PC-9 (cell line): Measurements from ENCODE around the gene CYP2C18. TPM values are rescaled to one million over a fixed set of nuclear protein-coding genes. Genes with fewer than 3 reads are reported as not detected.

ENCODE experiments used
- BruUV-seq: library from RNA; stranded (reverse); fragments of 400-500 nt; replicated peaks from 2 replicates; lab custom pipeline; 2021; lab: Mats Ljungman, UMichigan
- CTCF ChIA-PET: fragments of 300-600 bp; sonication (Branson Sonifier 250); formaldehyde crosslinking; loops from one replicate; lab custom pipeline; 2022; ENCODE audit warnings: antibody characterized with exemption; lab: Charles Lee
- POLR2A ChIA-PET: fragments of 300-600 bp; sonication (Branson Sonifier 250); formaldehyde crosslinking; loops from one replicate; lab custom pipeline; 2022; ENCODE audit warnings: antibody characterized with exemption; ENCODE audit not compliant: unreplicated experiment; lab: Charles Lee
- DNase-seq, 2 experiments: peaks; one replicate each; pipeline versions ENCODE4 v3.0.0 to v3.0.0-alpha.2; 2015 to 2022; ENCODE audit warnings: mixed read lengths in 1 of 2
- H2AFZ ChIP-seq: fragments of 200-600 bp; sonication (generic); 2 replicates; pipeline ENCODE4 v1.8.1; 2017; ENCODE audit warnings: antibody characterized with exemption
- H3F3A ChIP-seq: fragments of 200-600 bp; sonication (generic); 2 replicates; pipeline ENCODE4 v1.8.1; 2017; ENCODE audit warnings: antibody characterized with exemption, mild to moderate bottlenecking, low read depth; ENCODE audit not compliant: insufficient read depth
- H3K27ac ChIP-seq: fragments of 200-600 bp; sonication (generic); 2 replicates; pipeline ENCODE4 v1.6.1; 2016; ENCODE audit warnings: mixed run types
- H3K27me3 ChIP-seq: fragments of 200-600 bp; sonication (generic); 2 replicates; pipeline ENCODE4 v1.6.1; 2016; ENCODE audit warnings: low read depth, mixed run types; ENCODE audit not compliant: insufficient read depth
- H3K36me3 ChIP-seq: fragments of 200-600 bp; sonication (generic); 2 replicates; pipeline ENCODE4 v1.6.1; 2016; ENCODE audit warnings: low read depth, mixed run types
- H3K4me1 ChIP-seq: fragments of 200-600 bp; sonication (generic); replicated peaks from 2 replicates; pipeline ENCODE4 v1.6.1; 2016; ENCODE audit warnings: mixed run types; ENCODE audit not compliant: insufficient read depth
- H3K4me2 ChIP-seq: fragments of 200-600 bp; sonication (generic); 2 replicates; pipeline ENCODE4 v1.6.1; 2017; ENCODE audit warnings: mixed run types
- H3K4me3 ChIP-seq: fragments of 200-600 bp; sonication (generic); 2 replicates; pipeline ENCODE4 v1.6.1; 2016; ENCODE audit warnings: mixed run types
- H3K79me2 ChIP-seq: fragments of 200-600 bp; sonication (generic); 2 replicates; pipeline ENCODE4 v1.6.1; 2017; ENCODE audit warnings: low read depth, mixed run types
- H3K9me2 ChIP-seq: fragments of 200-600 bp; sonication (generic); 2 replicates; pipeline ENCODE4 v1.8.1; 2017; ENCODE audit warnings: mild to moderate bottlenecking; ENCODE audit not compliant: insufficient read depth
- H3K9me3 ChIP-seq: fragments of 200-600 bp; sonication (generic); 2 replicates; pipeline ENCODE4 v1.8.1; 2016; ENCODE audit warnings: low read depth; ENCODE audit not compliant: insufficient read depth
- H4K20me1 ChIP-seq: fragments of 200-600 bp; sonication (generic); 2 replicates; pipeline ENCODE4 v1.8.1; 2017; ENCODE audit not compliant: insufficient read depth
- EZH2 ChIP-seq: fragments of 200-600 bp; sonication (generic); IDR thresholded peaks from 2 replicates; pipeline ENCODE4 v1.8.0; 2017; ENCODE audit warnings: antibody characterized with exemption, low read depth
- intact Hi-C: fragments of 100-400 bp; cut with micrococcal nuclease; formaldehyde crosslinking; loops from one replicate; pipeline ENCODE4 v1.10.0; 2022; ENCODE audit not compliant: unreplicated experiment
- total RNA-seq: library from RNA; stranded (reverse); gene quantifications from 2 replicates; pipeline ENCODE4 v1.2.3, GENCODE V29; 2021
- TF ChIP-seq, protein P1 (sequence below): fragments of 200-600 bp; sonication (generic); conservative IDR thresholded peaks from 2 replicates; pipeline ENCODE4 v1.6.1; 2017; ENCODE audit warnings: mixed run types, antibody characterized with exemption, mild to moderate bottlenecking, moderate library complexity

CYP2C18 gene
- total RNA-seq, 1 experiment from 2014 or later = not detected

DNA sequence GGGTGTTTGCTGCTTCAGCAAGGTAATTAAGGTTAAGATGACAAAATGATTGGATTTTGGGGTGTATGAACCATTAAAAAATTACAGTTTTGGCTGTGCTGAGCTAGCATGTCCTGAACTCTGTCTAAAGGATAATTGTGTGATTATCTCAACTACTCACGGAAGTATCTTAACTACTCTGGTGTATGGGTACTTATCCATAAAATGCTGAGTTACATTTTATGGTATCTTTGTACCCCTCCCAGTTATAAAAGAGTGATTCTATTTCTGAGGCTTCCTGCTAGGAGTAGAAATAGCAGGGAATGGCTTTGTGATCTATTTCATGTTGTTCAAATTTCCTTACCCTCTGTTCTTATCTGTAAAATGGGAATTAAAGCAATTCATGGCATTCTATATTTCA is 22.6 kb downstream of the CYP2C18 start:
- Histone ChIP-seq H3K9me3 (no peaks in the 10 kb centered on the region), H3K79me2 (no peaks in the 10 kb centered on the region), H4K20me1 (no peaks in the 10 kb centered on the region), H3K27ac (no peak overlapping the region), H3K4me3 (no peak overlapping the region), H3K4me1 (no peaks in the 10 kb centered on the region), H3K9me2 (no peaks in the 10 kb centered on the region), H3K4me2 (no peak overlapping the region), H3K36me3 (no peaks in the 10 kb centered on the region), H3K27me3 (no peaks in the 10 kb centered on the region), H2AFZ (no peak overlapping the region), H3F3A (no peaks in the 10 kb centered on the region)
- BruUV-seq = no TSS peak
- ChIA-PET CTCF (no interaction called here), POLR2A (no interaction called here)
- intact Hi-C loops = no loop called here
- DNase-seq = no peak
- TF ChIP-seq, protein P1, sequence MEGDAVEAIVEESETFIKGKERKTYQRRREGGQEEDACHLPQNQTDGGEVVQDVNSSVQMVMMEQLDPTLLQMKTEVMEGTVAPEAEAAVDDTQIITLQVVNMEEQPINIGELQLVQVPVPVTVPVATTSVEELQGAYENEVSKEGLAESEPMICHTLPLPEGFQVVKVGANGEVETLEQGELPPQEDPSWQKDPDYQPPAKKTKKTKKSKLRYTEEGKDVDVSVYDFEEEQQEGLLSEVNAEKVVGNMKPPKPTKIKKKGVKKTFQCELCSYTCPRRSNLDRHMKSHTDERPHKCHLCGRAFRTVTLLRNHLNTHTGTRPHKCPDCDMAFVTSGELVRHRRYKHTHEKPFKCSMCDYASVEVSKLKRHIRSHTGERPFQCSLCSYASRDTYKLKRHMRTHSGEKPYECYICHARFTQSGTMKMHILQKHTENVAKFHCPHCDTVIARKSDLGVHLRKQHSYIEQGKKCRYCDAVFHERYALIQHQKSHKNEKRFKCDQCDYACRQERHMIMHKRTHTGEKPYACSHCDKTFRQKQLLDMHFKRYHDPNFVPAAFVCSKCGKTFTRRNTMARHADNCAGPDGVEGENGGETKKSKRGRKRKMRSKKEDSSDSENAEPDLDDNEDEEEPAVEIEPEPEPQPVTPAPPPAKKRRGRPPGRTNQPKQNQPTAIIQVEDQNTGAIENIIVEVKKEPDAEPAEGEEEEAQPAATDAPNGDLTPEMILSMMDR = no peak
- TF ChIP-seq EZH2 = no peak

DNA sequence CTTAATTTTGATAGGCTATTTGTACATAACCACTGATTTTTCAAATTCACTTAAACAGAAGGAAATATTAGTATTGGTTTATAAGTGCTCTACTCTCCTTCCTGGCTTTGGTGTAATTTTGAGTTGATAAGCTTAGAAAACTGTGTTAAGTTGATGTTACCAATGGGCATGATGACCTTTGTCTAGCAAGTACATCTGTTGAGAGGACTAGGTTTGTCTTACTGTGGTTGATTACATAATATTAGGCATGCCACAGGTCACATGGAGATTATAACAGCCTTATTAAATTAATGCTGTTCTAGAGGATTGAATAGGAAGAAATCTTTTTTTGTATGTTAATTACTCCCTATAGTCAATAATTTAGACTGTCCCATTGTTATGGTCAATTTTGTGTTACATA is 27.0 kb downstream of the CYP2C18 start:
- CTCF ChIA-PET = no interaction called here
- intact Hi-C loops = no loop called here
- POLR2A ChIA-PET = no interaction called here

DNA sequence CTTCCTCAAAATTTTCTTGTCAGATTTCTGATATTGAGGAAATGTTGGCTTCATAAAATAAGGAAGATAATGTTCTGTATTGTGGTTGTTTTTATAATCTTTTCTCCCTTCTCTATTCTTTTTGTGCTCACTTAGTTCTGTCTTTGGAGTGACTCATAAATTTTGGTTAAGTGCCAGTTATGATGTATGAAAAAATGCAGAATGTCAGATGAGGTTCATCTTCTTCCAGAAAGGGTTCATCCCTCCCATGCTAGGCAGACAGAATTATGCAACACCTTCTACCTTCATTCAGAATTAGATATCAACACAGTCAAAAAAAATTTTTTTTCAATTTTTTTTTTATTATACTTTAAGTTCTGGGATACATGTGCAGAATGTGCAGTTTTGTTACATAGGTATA is 42.3 kb downstream of the CYP2C18 start:
- intact Hi-C loops = no loop called here
- ChIA-PET CTCF (no interaction called here), POLR2A (no interaction called here)
- DNase-seq = no peak
- H3K36me3 ChIP-seq = no peaks in the 10 kb centered on the region
- H4K20me1 ChIP-seq = no peaks in the 10 kb centered on the region
- H3F3A ChIP-seq = no peaks in the 10 kb centered on the region
- no peak for TF ChIP-seq EZH2
- TF ChIP-seq, protein P1 = no peak
- no TSS peak for BruUV-seq
- H3K4me3 ChIP-seq = no peak overlapping the region
- no peak overlapping the region for H3K4me2 ChIP-seq
- no peak overlapping the region for H3K27ac ChIP-seq
- H3K9me2 ChIP-seq = no peaks in the 10 kb centered on the region
- H3K79me2 ChIP-seq = no peaks in the 10 kb centered on the region
- no peaks in the 10 kb centered on the region for H3K27me3 ChIP-seq
- H3K4me1 ChIP-seq = no peaks in the 10 kb centered on the region
- H3K9me3 ChIP-seq = no peaks in the 10 kb centered on the region
- no peak overlapping the region for H2AFZ ChIP-seq

More for the DNA sequence above, 27.0 kb downstream of the CYP2C18 start:
- no peaks in the 10 kb centered on the region for H3K27me3 ChIP-seq
- no peak overlapping the region for H3K4me2 ChIP-seq
- no peaks in the 10 kb centered on the region for H4K20me1 ChIP-seq
- no peak overlapping the region for H3K27ac ChIP-seq
- H3K9me2 ChIP-seq = no peaks in the 10 kb centered on the region
- no peaks in the 10 kb centered on the region for H3F3A ChIP-seq
- no peaks in the 10 kb centered on the region for H3K9me3 ChIP-seq
- no peaks in the 10 kb centered on the region for H3K36me3 ChIP-seq
- H3K4me3 ChIP-seq = no peak overlapping the region
- TF ChIP-seq, protein P1 = no peak
- TF ChIP-seq EZH2 = no peak
- no peaks in the 10 kb centered on the region for H3K79me2 ChIP-seq
- DNase-seq = no peak
- no TSS peak for BruUV-seq
- no peaks in the 10 kb centered on the region for H3K4me1 ChIP-seq
- no peak overlapping the region for H2AFZ ChIP-seq
